IPS-NIHi7 (cell line): Measurements from ENCODE around the gene NUTM2D.
A peak's percentile ranks its signal among the peaks of the same experiment; 100 is the strongest.
"Not testable (repeated sequence)": the region's sequence is repeated elsewhere in the genome, so short reads cannot be mapped to it uniquely, and the experiment has no call there.

Source experiments
- DNase-seq: peaks from one replicate; pipeline ENCODE4 v3.0.0; 2012; ENCODE audit warnings: mixed read lengths; ENCODE audit errors: extremely low spot score

Gene NUTM2D

GRCh38 chr10:87357444-87357843 lies at the start of gene NUTM2D:
Gene NUTM2D (plus strand): TSS chr10:87357744. CDS start chr10:87358266, 522 bp downstream.
- DNase-seq, result not testable (repeated sequence)

GRCh38 chr10:87308702-87309101 lies 48.8 kb upstream of the NUTM2D start:
- DNase-seq, result not testable (repeated sequence)

GRCh38 chr10:87309657-87310056 lies 47.9 kb upstream of the NUTM2D start:
- not testable (repeated sequence) for DNase-seq

- DNase-seq, result not testable (repeated sequence)
These were observed 46.0 kb upstream of the NUTM2D start for GRCh38 chr10:87311521-87311920.

GRCh38 chr10:87313649-87314359 lies 43.7 kb upstream of the NUTM2D start:
- DNase-seq, result not testable (repeated sequence)

GRCh38 chr10:87314360-87314973 lies 43.1 kb upstream of the NUTM2D start:
- DNase-seq, result not testable (repeated sequence)

GRCh38 chr10:87321505-87321904 lies 36.0 kb upstream of the NUTM2D start:
- not testable (repeated sequence) for DNase-seq

- not testable (repeated sequence) for DNase-seq
These were observed 33.0 kb upstream of the NUTM2D start for GRCh38 chr10:87324559-87324958.

- DNase-seq, result not testable (repeated sequence)
These were observed 29.6 kb upstream of the NUTM2D start for GRCh38 chr10:87327958-87328357.

- not testable (repeated sequence) for DNase-seq
These were observed 28.4 kb upstream of the NUTM2D start for GRCh38 chr10:87329131-87329530.

- DNase-seq, result not testable (repeated sequence)
These were observed 24.9 kb upstream of the NUTM2D start for GRCh38 chr10:87332687-87333086.

GRCh38 chr10:87340411-87340810 lies 17.1 kb upstream of the NUTM2D start:
- DNase-seq, result not testable (repeated sequence)

- not testable (repeated sequence) for DNase-seq
These were observed 15.9 kb upstream of the NUTM2D start for GRCh38 chr10:87341546-87342142.

- DNase-seq, result peak; percentile 32
These were observed 15.3 kb upstream of the NUTM2D start for GRCh38 chr10:87342249-87342710.

GRCh38 chr10:87342711-87343258 lies 14.8 kb upstream of the NUTM2D start:
- not testable (repeated sequence) for DNase-seq

- not testable (repeated sequence) for DNase-seq
These were observed 11.8 kb upstream of the NUTM2D start for GRCh38 chr10:87345743-87346142.

- not testable (repeated sequence) for DNase-seq
These were observed 7.4 kb upstream of the NUTM2D start for GRCh38 chr10:87350161-87350560.

GRCh38 chr10:87352825-87353224 lies 4.7 kb upstream of the NUTM2D start:
- DNase-seq, result not testable (repeated sequence)

GRCh38 chr10:87355110-87355509 lies 2.4 kb upstream of the NUTM2D start:
- DNase-seq, result not testable (repeated sequence)

- not testable (repeated sequence) for DNase-seq
These were observed 615 bp downstream of the NUTM2D start for GRCh38 chr10:87358159-87358558.

GRCh38 chr10:87369514-87370112 lies 12.1 kb downstream of the NUTM2D start:
- DNase-seq, result not testable (repeated sequence)

GRCh38 chr10:87374091-87374490 lies 16.5 kb downstream of the NUTM2D start:
- DNase-seq, result not testable (repeated sequence)
